Muscle of arm (tissue), 12 donors: ENCODE measurements around the gene LRMDA. TPM values are rescaled to one million over a fixed set of nuclear protein-coding genes. Genes with fewer than 3 reads are reported as not detected.

Experiments used
- DNase-seq: peaks from one replicate; pipeline ENCODE4 v3.0.0-alpha.2; 2013
- polyA plus RNA-seq, 12 donors: library from polyadenylated mRNA; unstranded; fragments of 120-200 nt; gene quantifications; one replicate each; pipeline ENCODE4 v1.2.1, GENCODE V29; 2013; ENCODE audit not compliant: insufficient read length in 12 of 12

The LRMDA gene
- polyA plus RNA-seq, 12 donors = 3.5 to 6.7 (median 5.2) TPM; not detected in 2

GRCh38 chr10:75640381-75640780 is 209.0 kb downstream of the LRMDA start:
- DNase-seq = no peak

GRCh38 chr10:75640803-75641202 is 209.4 kb downstream of the LRMDA start:
- no peak for DNase-seq

GRCh38 chr10:75643405-75643804 is 212.0 kb downstream of the LRMDA start:
- DNase-seq = no peak

- DNase-seq = no peak
Observed at GRCh38 chr10:75643944-75644692, 212.7 kb downstream of the LRMDA start.

GRCh38 chr10:75645704-75646103 is 214.3 kb downstream of the LRMDA start:
- no peak for DNase-seq

GRCh38 chr10:75646218-75646915 is 214.9 kb downstream of the LRMDA start:
- no peak for DNase-seq

- DNase-seq = no peak
Observed at GRCh38 chr10:75646916-75647315, 215.5 kb downstream of the LRMDA start.

- no peak for DNase-seq
Observed at GRCh38 chr10:75647675-75648074, 216.3 kb downstream of the LRMDA start.

GRCh38 chr10:75648351-75648750 is 216.9 kb downstream of the LRMDA start:
- DNase-seq = no peak

GRCh38 chr10:75648854-75649253 is 217.4 kb downstream of the LRMDA start:
- DNase-seq = no peak

GRCh38 chr10:75649466-75649865 is 218.0 kb downstream of the LRMDA start:
- no peak for DNase-seq

- DNase-seq = no peak
Observed at GRCh38 chr10:75650648-75651047, 219.2 kb downstream of the LRMDA start.

- no peak for DNase-seq
Observed at GRCh38 chr10:75651417-75651816, 220.0 kb downstream of the LRMDA start.

GRCh38 chr10:75652146-75652740 is 220.8 kb downstream of the LRMDA start:
- no peak for DNase-seq

GRCh38 chr10:75653761-75654160 is 222.3 kb downstream of the LRMDA start:
- no peak for DNase-seq

GRCh38 chr10:75654171-75654771 is 222.8 kb downstream of the LRMDA start:
- DNase-seq = no peak

GRCh38 chr10:75654772-75655171 is 223.3 kb downstream of the LRMDA start:
- peak; percentile 35 for DNase-seq

- DNase-seq = no peak
Observed at GRCh38 chr10:75655791-75656451, 224.5 kb downstream of the LRMDA start.

GRCh38 chr10:75657351-75657750 is 225.9 kb downstream of the LRMDA start:
- DNase-seq = no peak

GRCh38 chr10:75658036-75658435 is 226.6 kb downstream of the LRMDA start:
- DNase-seq = no peak

- DNase-seq = no peak
Observed at GRCh38 chr10:75658496-75658895, 227.1 kb downstream of the LRMDA start.

GRCh38 chr10:75658915-75659314 is 227.5 kb downstream of the LRMDA start:
- no peak for DNase-seq
